ENCODE measurements around the gene SMARCA2. TPM values are rescaled to one million over a fixed set of nuclear protein-coding genes. Genes with fewer than 3 reads are reported as not detected.

The SMARCA2 gene
- total RNA-seq, 2 donors from 2014 or later = 63.8 to 109 TPM

GRCh38 chr9:2043881-2044462, 28.8 kb downstream of the SMARCA2 start:
- no peaks in the 10 kb centered on the region for H3K27me3 ChIP-seq
- peaks cover 45% of the 10 kb centered on the region for H3K36me3 ChIP-seq
- DNase-seq (ENCODE audit: low spot score) = no peak

GRCh38 chr9:2047144-2047671, 32.1 kb downstream of the SMARCA2 start:
- no peak for TF ChIP-seq CTCF (IDR thresholded peaks at IDR 0.05)
- no peak for DNase-seq (ENCODE audit: low spot score)
- no peak overlapping the region for H3K27ac ChIP-seq
- peaks cover 15% of the 10 kb centered on the region for H3K36me3 ChIP-seq
- no peaks in the 10 kb centered on the region for H3K4me1 ChIP-seq
- H3K4me3 ChIP-seq = no peak overlapping the region
- no peaks in the 10 kb centered on the region for H3K27me3 ChIP-seq
- H3K9me3 ChIP-seq = no peaks in the 10 kb centered on the region

More at GRCh38 chr9:2043881-2044462, 28.8 kb downstream of the SMARCA2 start:
- no peak for TF ChIP-seq CTCF (IDR thresholded peaks at IDR 0.05)
- H3K4me3 ChIP-seq = no peak overlapping the region
- no peaks in the 10 kb centered on the region for H3K4me1 ChIP-seq
- no peaks in the 10 kb centered on the region for H3K9me3 ChIP-seq
- no peak overlapping the region for H3K27ac ChIP-seq

DNA sequence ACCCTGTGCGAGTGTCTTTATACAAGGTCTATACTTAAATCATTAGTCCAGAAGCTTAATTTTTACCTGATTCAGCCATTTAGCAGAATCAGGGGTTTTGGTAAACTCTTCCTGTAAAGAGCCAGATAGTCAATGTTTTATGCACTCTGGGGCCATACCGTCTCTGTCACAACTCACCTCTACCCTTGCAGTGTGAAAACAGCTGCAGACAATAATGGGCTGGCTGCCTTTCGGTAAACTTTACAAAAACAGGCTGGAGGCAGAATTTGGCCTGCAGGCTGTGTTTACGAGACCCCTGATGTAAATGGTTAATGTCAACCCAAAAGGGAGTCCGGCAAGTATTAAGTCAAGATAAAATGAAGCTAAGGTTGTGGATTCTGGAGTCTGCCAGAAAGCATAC, 32.8 kb downstream of the SMARCA2 start:
- H3K9me3 ChIP-seq = no peaks in the 10 kb centered on the region
- no peak for DNase-seq (ENCODE audit: low spot score)
- no peak for TF ChIP-seq CTCF (IDR thresholded peaks at IDR 0.05)
- H3K4me1 ChIP-seq = no peaks in the 10 kb centered on the region
- no peak overlapping the region for H3K4me3 ChIP-seq
- H3K27me3 ChIP-seq = no peaks in the 10 kb centered on the region
- H3K27ac ChIP-seq = no peak overlapping the region
- peaks cover 15% of the 10 kb centered on the region for H3K36me3 ChIP-seq

GRCh38 chr9:2050236-2050635, 35.1 kb downstream of the SMARCA2 start:
- Histone ChIP-seq H3K9me3 (no peaks in the 10 kb centered on the region), H3K27me3 (no peaks in the 10 kb centered on the region), H3K36me3 (peaks cover 11% of the 10 kb centered on the region), H3K4me1 (no peaks in the 10 kb centered on the region), H3K4me3 (no peak overlapping the region), H3K27ac (no peak overlapping the region)
- no peak for TF ChIP-seq CTCF (IDR thresholded peaks at IDR 0.05)
- no peak for DNase-seq (ENCODE audit: low spot score)

GRCh38 chr9:2053883-2054845, 39.0 kb downstream of the SMARCA2 start:
- peaks cover 27% of the 10 kb centered on the region for H3K36me3 ChIP-seq
- no peak overlapping the region for H3K4me3 ChIP-seq
- no peaks in the 10 kb centered on the region for H3K4me1 ChIP-seq
- H3K27me3 ChIP-seq = no peaks in the 10 kb centered on the region
- no peak for TF ChIP-seq CTCF (IDR thresholded peaks at IDR 0.05)
- H3K27ac ChIP-seq = no peak overlapping the region
- no peaks in the 10 kb centered on the region for H3K9me3 ChIP-seq
- no peak for DNase-seq (ENCODE audit: low spot score)

Measured in right atrium auricular region (tissue), 2 donors.